ENCODE results near the gene HECTD4. TPM values are rescaled to one million over a fixed set of nuclear protein-coding genes. Genes with fewer than 3 reads are reported as not detected.
"Not testable (repeated sequence)": the region's sequence is repeated elsewhere in the genome, so short reads cannot be mapped to it uniquely, and the experiment has no call there.

Gene HECTD4
- total RNA-seq, 1 donor from 2014 or later, result 22.7 TPM

DNA sequence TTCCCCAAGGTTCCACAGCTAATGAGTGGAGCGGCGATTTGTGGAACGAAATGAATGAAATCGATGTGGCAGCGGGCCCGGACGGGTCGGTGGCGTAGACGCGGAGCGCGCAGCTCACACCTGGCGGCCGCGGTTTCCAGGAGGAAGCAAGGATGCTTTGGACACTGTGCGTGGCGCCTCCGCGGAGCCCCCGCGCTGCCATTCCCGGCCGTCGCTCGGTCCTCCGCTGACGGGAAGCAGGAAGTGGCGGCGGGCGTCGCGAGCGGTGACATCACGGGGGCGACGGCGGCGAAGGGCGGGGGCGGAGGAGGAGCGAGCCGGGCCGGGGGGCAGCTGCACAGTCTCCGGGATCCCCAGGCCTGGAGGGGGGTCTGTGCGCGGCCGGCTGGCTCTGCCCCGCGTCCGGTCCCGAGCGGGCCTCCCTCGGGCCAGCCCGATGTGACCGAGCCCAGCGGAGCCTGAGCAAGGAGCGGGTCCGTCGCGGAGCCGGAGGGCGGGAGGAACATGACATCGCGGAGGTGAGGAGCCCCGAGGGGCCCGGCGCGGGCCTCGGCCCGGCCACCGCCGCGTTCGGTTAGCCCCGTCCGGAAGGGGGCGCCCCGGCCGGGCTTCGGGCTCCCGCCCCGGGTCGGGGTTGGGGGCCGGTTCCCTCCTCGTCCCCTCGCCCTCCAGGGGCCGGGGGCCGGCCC lies 36.5 kb upstream of the HECTD4 start, which contains the start of gene PTPN11:
PTPN11 (plus strand) TSS at position 340 of the 689 bp plus-strand sequence; CDS start at position 505, 165 bp downstream.
- H3K36me3 ChIP-seq (ENCODE audit: control insufficient read depth, insufficient read depth, low read length), result no peaks in the 10 kb centered on the region
- TF ChIP-seq CTCF (IDR thresholded peaks at IDR 0.05; ENCODE audit: insufficient read depth, low read length, poor library complexity, severe bottlenecking), result no peak
- H3K4me3 ChIP-seq (ENCODE audit: low read depth, low read length), result peak within 1 kb of the TSS; percentile 99
- no peak for DNase-seq (ENCODE audit: low read depth)
- H3K27me3 ChIP-seq (ENCODE audit: control insufficient read depth, insufficient read depth, low read length), result no peaks in the 10 kb centered on the region

DNA sequence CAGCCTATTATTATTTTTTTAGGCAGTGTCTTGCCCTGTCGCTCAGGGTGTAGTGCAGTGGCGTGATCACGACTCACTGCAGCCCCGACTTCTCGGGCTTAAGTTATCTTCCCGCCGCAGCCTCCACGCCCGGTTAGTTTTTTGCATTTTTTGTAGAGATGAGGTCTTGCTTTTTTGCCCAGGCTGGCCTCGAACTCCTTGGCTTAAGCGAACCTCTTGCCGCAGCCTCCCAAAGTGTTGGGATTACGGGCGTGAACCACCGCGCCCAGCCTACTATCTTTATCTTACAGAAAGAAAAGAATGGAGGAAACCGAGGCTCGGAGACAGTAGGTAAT lies 36.0 kb upstream of the HECTD4 start:
- no peak for TF ChIP-seq CTCF (IDR thresholded peaks at IDR 0.05; ENCODE audit: insufficient read depth, low read length, poor library complexity, severe bottlenecking)
- peak overlapping the region; percentile 99 for H3K4me3 ChIP-seq (ENCODE audit: low read depth, low read length)
- H3K27me3 ChIP-seq (ENCODE audit: control insufficient read depth, insufficient read depth, low read length), result no peaks in the 10 kb centered on the region
- H3K36me3 ChIP-seq (ENCODE audit: control insufficient read depth, insufficient read depth, low read length), result no peaks in the 10 kb centered on the region
- DNase-seq (ENCODE audit: low read depth), result no peak

- not testable (repeated sequence) for H3K4me3 ChIP-seq (ENCODE audit: low read depth, low read length); H3K27me3 ChIP-seq (ENCODE audit: control insufficient read depth, insufficient read depth, low read length); DNase-seq (ENCODE audit: low read depth); H3K36me3 ChIP-seq (ENCODE audit: control insufficient read depth, insufficient read depth, low read length)
Observed at GRCh38 chr12:112415457-112415856, 33.2 kb upstream of the HECTD4 start.

DNA sequence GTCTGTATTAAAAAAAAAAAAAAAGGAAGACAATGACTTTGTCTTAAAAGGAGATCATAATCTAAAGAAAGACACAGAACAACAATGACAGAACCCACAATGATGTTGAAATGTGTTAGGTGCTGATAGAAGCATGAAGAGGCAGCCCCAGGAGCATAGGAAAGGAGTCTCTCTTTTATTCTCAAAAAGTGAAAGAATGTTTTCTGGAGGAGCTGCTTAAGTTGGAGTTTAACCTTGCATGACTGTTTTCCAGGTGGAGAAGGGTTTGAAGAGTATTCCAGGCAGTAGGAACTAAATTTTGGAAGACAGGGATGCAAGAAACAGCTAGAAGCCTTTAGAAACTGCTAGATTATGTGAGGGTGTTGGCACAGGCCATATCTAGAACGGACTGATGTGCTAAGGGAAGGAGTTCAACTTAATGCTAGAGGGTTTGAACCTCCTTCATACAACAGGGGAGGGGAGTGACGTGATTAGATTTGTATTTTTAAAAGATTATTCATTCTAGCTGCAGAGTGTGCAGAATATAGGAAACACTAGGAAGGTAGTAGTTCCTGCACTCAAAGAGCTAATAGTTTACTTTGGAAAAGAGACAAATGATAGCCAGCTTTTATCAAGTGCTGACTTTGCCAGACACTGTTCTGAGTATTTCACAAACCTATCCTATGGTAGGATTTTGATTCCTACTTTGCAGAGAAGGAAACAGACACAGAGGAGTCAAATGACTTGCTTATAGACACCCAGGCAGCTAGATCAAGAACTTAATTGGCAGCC lies 31.8 kb upstream of the HECTD4 start:
- no peak for DNase-seq (ENCODE audit: low read depth)
- H3K27me3 ChIP-seq (ENCODE audit: control insufficient read depth, insufficient read depth, low read length), result no peaks in the 10 kb centered on the region
- H3K36me3 ChIP-seq (ENCODE audit: control insufficient read depth, insufficient read depth, low read length), result no peaks in the 10 kb centered on the region
- H3K4me3 ChIP-seq (ENCODE audit: low read depth, low read length), result no peak overlapping the region
- no peak for TF ChIP-seq CTCF (IDR thresholded peaks at IDR 0.05; ENCODE audit: insufficient read depth, low read length, poor library complexity, severe bottlenecking)

GRCh38 chr12:112409906-112410244 lies 27.6 kb upstream of the HECTD4 start:
- Histone ChIP-seq H3K27me3 (ENCODE audit: control insufficient read depth, insufficient read depth, low read length) (no peaks in the 10 kb centered on the region), H3K36me3 (ENCODE audit: control insufficient read depth, insufficient read depth, low read length) (peaks cover 3% of the 10 kb centered on the region), H3K4me3 (ENCODE audit: low read depth, low read length) (no peak overlapping the region)
- no peak for TF ChIP-seq CTCF (IDR thresholded peaks at IDR 0.05; ENCODE audit: insufficient read depth, low read length, poor library complexity, severe bottlenecking)
- DNase-seq (ENCODE audit: low read depth), result no peak

DNA sequence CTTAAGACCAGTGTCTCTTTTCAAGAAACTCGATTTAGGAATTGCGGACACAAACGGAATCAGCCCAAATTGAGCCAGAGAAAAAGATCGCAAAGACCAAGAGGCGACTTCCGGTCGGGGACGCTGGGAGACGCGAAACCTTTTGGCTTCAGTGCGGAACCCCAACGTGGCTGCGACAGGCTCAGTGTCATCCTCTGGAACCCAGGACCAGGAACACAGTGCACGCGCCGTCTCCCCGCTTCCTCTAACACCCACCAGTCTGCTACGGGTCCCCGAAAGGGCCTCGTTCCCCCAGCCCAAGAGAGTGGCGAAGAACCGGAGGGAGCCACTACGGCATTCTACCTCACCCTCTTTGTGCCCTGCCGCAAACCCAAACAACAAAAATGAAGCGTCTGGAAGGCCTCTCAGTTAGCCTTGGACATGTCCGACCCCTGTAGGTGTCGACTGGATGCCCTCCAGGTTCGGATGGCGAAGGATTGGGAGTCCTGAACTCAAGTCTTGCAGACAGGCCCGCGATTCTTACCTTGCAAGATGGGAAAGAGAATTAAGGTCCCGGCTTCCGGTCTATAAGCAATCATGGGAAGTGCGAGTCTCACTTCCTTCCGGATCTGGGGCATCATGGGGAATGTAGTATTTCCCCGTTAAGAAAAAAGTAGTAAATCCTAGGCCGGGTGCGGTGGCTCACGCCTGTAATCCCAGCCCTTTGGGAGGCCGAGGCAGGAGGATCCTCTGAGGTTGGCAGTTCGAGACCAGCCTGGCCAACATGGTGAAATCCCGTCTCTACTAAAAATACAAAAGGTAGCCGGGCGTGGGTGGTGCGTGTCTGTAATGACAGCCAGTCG lies 27.1 kb upstream of the HECTD4 start, which contains the start of gene RPL6:
RPL6 (minus strand) TSS at position 542 of the 842 bp plus-strand sequence. CDS start 949 bp downstream, outside the sequence.
- H3K27me3 ChIP-seq (ENCODE audit: control insufficient read depth, insufficient read depth, low read length), result no peaks in the 10 kb centered on the region

More for the DNA sequence above, 27.1 kb upstream of the HECTD4 start, which contains the start of gene RPL6:
- no peak for TF ChIP-seq CTCF (IDR thresholded peaks at IDR 0.05; ENCODE audit: insufficient read depth, low read length, poor library complexity, severe bottlenecking)
- Histone ChIP-seq H3K4me3 (ENCODE audit: low read depth, low read length) (peak within 1 kb of the TSS; percentile 77), H3K36me3 (ENCODE audit: control insufficient read depth, insufficient read depth, low read length) (peaks cover 3% of the 10 kb centered on the region)
- DNase-seq (ENCODE audit: low read depth), result peak; percentile 83
